ENCODE data around the gene SYT9. TPM values are rescaled to one million over a fixed set of nuclear protein-coding genes. Genes with fewer than 3 reads are reported as not detected.

The SYT9 gene
- polyA plus RNA-seq, 1 donor from 2014 or later, result 2.3 TPM

DNA sequence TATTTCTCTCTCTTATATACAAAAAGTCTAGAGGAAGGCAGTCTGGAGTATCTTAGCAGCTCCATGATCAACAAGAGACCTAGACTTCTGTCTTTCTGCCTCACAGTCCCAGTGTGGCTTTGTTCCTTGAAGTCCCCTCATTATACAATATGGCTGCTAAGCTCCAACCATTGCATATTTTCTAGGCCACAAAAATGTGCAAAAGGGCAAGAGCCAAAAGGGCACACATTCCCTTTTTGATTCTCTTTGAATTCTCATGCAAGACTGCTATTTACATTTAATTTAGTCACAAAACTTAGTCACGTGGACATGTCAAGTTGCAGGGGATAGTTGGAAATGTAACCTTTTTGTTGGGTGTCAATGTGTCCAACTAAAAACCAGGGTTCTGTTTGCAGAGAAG is 169.4 kb downstream of the SYT9 start:
- no peak overlapping the region for H3K4me2 ChIP-seq (ENCODE audit: low read length)
- no peaks in the 10 kb centered on the region for H3K79me2 ChIP-seq (replicated peaks; ENCODE audit: insufficient read depth, low read length)
- no peak overlapping the region for H3K9ac ChIP-seq (ENCODE audit: low read length)
- H3K27me3 ChIP-seq (ENCODE audit: insufficient read depth, low read depth, low read length), result no peaks in the 10 kb centered on the region
- no peaks in the 10 kb centered on the region for H4K20me1 ChIP-seq (ENCODE audit: insufficient read depth)
- TF ChIP-seq TAF1 (IDR thresholded peaks at IDR 0.05; ENCODE audit: low read depth), result no peak
- no peak for TF ChIP-seq EP300 (conservative IDR thresholded peaks at IDR 0.05; ENCODE audit: poor library complexity, severe bottlenecking)
- TF ChIP-seq POLR2AphosphoS5 (IDR thresholded peaks at IDR 0.05), result no peak
- no peak for TF ChIP-seq EZH2 (IDR thresholded peaks at IDR 0.05; ENCODE audit: borderline replicate concordance, insufficient read depth, low read length, poor library complexity, severe bottlenecking)
- TF ChIP-seq, protein P1, sequence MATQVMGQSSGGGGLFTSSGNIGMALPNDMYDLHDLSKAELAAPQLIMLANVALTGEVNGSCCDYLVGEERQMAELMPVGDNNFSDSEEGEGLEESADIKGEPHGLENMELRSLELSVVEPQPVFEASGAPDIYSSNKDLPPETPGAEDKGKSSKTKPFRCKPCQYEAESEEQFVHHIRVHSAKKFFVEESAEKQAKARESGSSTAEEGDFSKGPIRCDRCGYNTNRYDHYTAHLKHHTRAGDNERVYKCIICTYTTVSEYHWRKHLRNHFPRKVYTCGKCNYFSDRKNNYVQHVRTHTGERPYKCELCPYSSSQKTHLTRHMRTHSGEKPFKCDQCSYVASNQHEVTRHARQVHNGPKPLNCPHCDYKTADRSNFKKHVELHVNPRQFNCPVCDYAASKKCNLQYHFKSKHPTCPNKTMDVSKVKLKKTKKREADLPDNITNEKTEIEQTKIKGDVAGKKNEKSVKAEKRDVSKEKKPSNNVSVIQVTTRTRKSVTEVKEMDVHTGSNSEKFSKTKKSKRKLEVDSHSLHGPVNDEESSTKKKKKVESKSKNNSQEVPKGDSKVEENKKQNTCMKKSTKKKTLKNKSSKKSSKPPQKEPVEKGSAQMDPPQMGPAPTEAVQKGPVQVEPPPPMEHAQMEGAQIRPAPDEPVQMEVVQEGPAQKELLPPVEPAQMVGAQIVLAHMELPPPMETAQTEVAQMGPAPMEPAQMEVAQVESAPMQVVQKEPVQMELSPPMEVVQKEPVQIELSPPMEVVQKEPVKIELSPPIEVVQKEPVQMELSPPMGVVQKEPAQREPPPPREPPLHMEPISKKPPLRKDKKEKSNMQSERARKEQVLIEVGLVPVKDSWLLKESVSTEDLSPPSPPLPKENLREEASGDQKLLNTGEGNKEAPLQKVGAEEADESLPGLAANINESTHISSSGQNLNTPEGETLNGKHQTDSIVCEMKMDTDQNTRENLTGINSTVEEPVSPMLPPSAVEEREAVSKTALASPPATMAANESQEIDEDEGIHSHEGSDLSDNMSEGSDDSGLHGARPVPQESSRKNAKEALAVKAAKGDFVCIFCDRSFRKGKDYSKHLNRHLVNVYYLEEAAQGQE (IDR thresholded peaks at IDR 0.05; ENCODE audit: borderline replicate concordance), result no peak
- TF ChIP-seq MXI1 (conservative IDR thresholded peaks at IDR 0.05; ENCODE audit: poor library complexity, severe bottlenecking), result no peak
- no peak for TF ChIP-seq RAD21 (conservative IDR thresholded peaks at IDR 0.05)
- no peak for TF ChIP-seq SMC3 (conservative IDR thresholded peaks at IDR 0.05; ENCODE audit: poor library complexity)
- no peak overlapping the region for H3K27ac ChIP-seq (ENCODE audit: low read length)
- H3K4me3 ChIP-seq (ENCODE audit: low read length), result no peak overlapping the region
- no peaks in the 10 kb centered on the region for H3K9me3 ChIP-seq (ENCODE audit: low read length)
- no peaks in the 10 kb centered on the region for H3F3A ChIP-seq (ENCODE audit: insufficient read depth, low read length, poor library complexity, severe bottlenecking)
- H3K9me2 ChIP-seq (ENCODE audit: insufficient read depth, low read length), result no peaks in the 10 kb centered on the region
- H3K36me3 ChIP-seq (ENCODE audit: insufficient read depth, low read length), result no peaks in the 10 kb centered on the region
- no peak overlapping the region for H2AFZ ChIP-seq (ENCODE audit: low read depth, low read length)

- Histone ChIP-seq H4K20me1 (ENCODE audit: insufficient read depth) (no peaks in the 10 kb centered on the region), H3K27ac (ENCODE audit: low read length) (no peak overlapping the region), H2AFZ (ENCODE audit: low read depth, low read length) (no peak overlapping the region), H3F3A (ENCODE audit: insufficient read depth, low read length, poor library complexity, severe bottlenecking) (no peaks in the 10 kb centered on the region), H3K4me3 (ENCODE audit: low read length) (no peak overlapping the region), H3K4me2 (ENCODE audit: low read length) (no peak overlapping the region), H3K9me3 (ENCODE audit: low read length) (no peaks in the 10 kb centered on the region), H3K9me2 (ENCODE audit: insufficient read depth, low read length) (no peaks in the 10 kb centered on the region), H3K27me3 (ENCODE audit: insufficient read depth, low read depth, low read length) (no peaks in the 10 kb centered on the region), H3K79me2 (replicated peaks; ENCODE audit: insufficient read depth, low read length) (no peaks in the 10 kb centered on the region), H3K9ac (ENCODE audit: low read length) (no peak overlapping the region), H3K36me3 (ENCODE audit: insufficient read depth, low read length) (no peaks in the 10 kb centered on the region)
- TF ChIP-seq, protein P2, sequence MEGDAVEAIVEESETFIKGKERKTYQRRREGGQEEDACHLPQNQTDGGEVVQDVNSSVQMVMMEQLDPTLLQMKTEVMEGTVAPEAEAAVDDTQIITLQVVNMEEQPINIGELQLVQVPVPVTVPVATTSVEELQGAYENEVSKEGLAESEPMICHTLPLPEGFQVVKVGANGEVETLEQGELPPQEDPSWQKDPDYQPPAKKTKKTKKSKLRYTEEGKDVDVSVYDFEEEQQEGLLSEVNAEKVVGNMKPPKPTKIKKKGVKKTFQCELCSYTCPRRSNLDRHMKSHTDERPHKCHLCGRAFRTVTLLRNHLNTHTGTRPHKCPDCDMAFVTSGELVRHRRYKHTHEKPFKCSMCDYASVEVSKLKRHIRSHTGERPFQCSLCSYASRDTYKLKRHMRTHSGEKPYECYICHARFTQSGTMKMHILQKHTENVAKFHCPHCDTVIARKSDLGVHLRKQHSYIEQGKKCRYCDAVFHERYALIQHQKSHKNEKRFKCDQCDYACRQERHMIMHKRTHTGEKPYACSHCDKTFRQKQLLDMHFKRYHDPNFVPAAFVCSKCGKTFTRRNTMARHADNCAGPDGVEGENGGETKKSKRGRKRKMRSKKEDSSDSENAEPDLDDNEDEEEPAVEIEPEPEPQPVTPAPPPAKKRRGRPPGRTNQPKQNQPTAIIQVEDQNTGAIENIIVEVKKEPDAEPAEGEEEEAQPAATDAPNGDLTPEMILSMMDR (IDR thresholded peaks at IDR 0.05; ENCODE audit: poor library complexity, severe bottlenecking), result no peak
Observed at GRCh38 chr11:7422544-7423331, 171.0 kb downstream of the SYT9 start.
